ENCODE measurements around the gene DSCAML1. TPM values are rescaled to one million over a fixed set of nuclear protein-coding genes. Genes with fewer than 3 reads are reported as not detected.

Gene DSCAML1
- polyA plus RNA-seq, 1 donor = 0.63 TPM

GRCh38 chr11:117573326-117573725 lies 223.7 kb downstream of the DSCAML1 start:
- no peak for DNase-seq

GRCh38 chr11:117572671-117573070 lies 224.3 kb downstream of the DSCAML1 start:
- no peak for DNase-seq

GRCh38 chr11:117572129-117572528 lies 224.9 kb downstream of the DSCAML1 start:
- no peak for DNase-seq

GRCh38 chr11:117570701-117571100 lies 226.3 kb downstream of the DSCAML1 start:
- no peak for DNase-seq

GRCh38 chr11:117569911-117570310 lies 227.1 kb downstream of the DSCAML1 start:
- no peak for DNase-seq

GRCh38 chr11:117565709-117566108 lies 231.3 kb downstream of the DSCAML1 start:
- DNase-seq = no peak

- DNase-seq = no peak
Measured at GRCh38 chr11:117564321-117564720, 232.7 kb downstream of the DSCAML1 start.

- no peak for DNase-seq
Measured at GRCh38 chr11:117563556-117563955, 233.5 kb downstream of the DSCAML1 start.

GRCh38 chr11:117562136-117562535 lies 234.9 kb downstream of the DSCAML1 start:
- no peak for DNase-seq

GRCh38 chr11:117560780-117561530 lies 236.1 kb downstream of the DSCAML1 start:
- no peak for DNase-seq

- no peak for DNase-seq
Measured at GRCh38 chr11:117559698-117560097, 237.3 kb downstream of the DSCAML1 start.

GRCh38 chr11:117557361-117557760 lies 239.7 kb downstream of the DSCAML1 start:
- DNase-seq = no peak

- no peak for DNase-seq
Measured at GRCh38 chr11:117554601-117555333, 242.2 kb downstream of the DSCAML1 start.

GRCh38 chr11:117552626-117553025 lies 244.4 kb downstream of the DSCAML1 start:
- no peak for DNase-seq

GRCh38 chr11:117551761-117552343 lies 245.2 kb downstream of the DSCAML1 start:
- no peak for DNase-seq

GRCh38 chr11:117550466-117550865 lies 246.6 kb downstream of the DSCAML1 start:
- no peak for DNase-seq

- no peak for DNase-seq
Measured at GRCh38 chr11:117549417-117549816, 247.6 kb downstream of the DSCAML1 start.

- no peak for DNase-seq
Measured at GRCh38 chr11:117548876-117549275, 248.1 kb downstream of the DSCAML1 start.

- no peak for DNase-seq
Measured at GRCh38 chr11:117547946-117548345, 249.1 kb downstream of the DSCAML1 start.

- no peak for DNase-seq
Measured at GRCh38 chr11:117547195-117547850, 249.7 kb downstream of the DSCAML1 start.

- no peak for DNase-seq
Measured at GRCh38 chr11:117546431-117547194, 250.4 kb downstream of the DSCAML1 start.

- DNase-seq = no peak
Measured at GRCh38 chr11:117545706-117546105, 251.3 kb downstream of the DSCAML1 start.

Measured in hindlimb muscle (tissue), 1 donor.